HepG2 (cell line): ENCODE results near the gene NAA38. TPM values are rescaled to one million over a fixed set of nuclear protein-coding genes. Genes with fewer than 3 reads are reported as not detected.

Experiments used
- CBX2 ChIP-seq, 2 experiments: fragments of 200-600 bp in 1 of 2; sonication (generic); formaldehyde crosslinking in 1 of 2; IDR thresholded peaks; 2 replicates each; pipeline versions ENCODE4 v1.7.0 to v1.8.1; 2018 to 2022; ENCODE audit warnings: low read depth in 2 of 2, low read length in 1 of 2, mild to moderate bottlenecking in 1 of 2, missing genetic modification reagents in 1 of 2
- CHD2 ChIP-seq: IDR thresholded peaks from 2 replicates; pipeline ENCODE4 v1.6.1; 2011; ENCODE audit warnings: low read depth, low read length, improper control_type of control experiment
- HNF4G ChIP-seq, 2 experiments: sonication (generic) in 1 of 2; formaldehyde crosslinking in 1 of 2; IDR thresholded peaks; 2 replicates each; pipeline versions ENCODE4 v1.4.0 to v1.6.1; 2011 to 2020; ENCODE audit warnings: borderline replicate concordance in 2 of 2, low read depth in 2 of 2, mild to moderate bottlenecking in 2 of 2, low read length in 1 of 2, missing genetic modification reagents in 1 of 2, moderate library complexity in 1 of 2
- MAFG ChIP-seq: sonication (generic); formaldehyde crosslinking; IDR thresholded peaks from 2 replicates; pipeline ENCODE4 v1.5.1; 2020; ENCODE audit warnings: mild to moderate bottlenecking, missing genetic modification reagents
- MAZ ChIP-seq, 2 experiments: sonication (generic) in 1 of 2; formaldehyde crosslinking in 1 of 2; IDR thresholded peaks; 2 replicates each; pipeline versions ENCODE4 v1.5.0 to v1.6.1; 2012 to 2020; ENCODE audit warnings: low read depth in 2 of 2, mild to moderate bottlenecking in 2 of 2, borderline replicate concordance in 1 of 2, improper control_type of control experiment in 1 of 2, low read length in 1 of 2, missing genetic modification reagents in 1 of 2, moderate library complexity in 1 of 2
- NONO ChIP-seq, 2 experiments: fragments of 450-650 bp in 1 of 2; sonication (generic) in 1 of 2; formaldehyde crosslinking in 1 of 2; IDR thresholded peaks in 1 of 2; conservative IDR thresholded peaks in 1 of 2; 2 replicates each; pipeline versions ENCODE4 v1.6.1 to v1.8.0; 2017 to 2022; ENCODE audit warnings: mild to moderate bottlenecking in 1 of 2, missing genetic modification reagents in 1 of 2, moderate library complexity in 1 of 2
- PRPF4 ChIP-seq: fragments of 200-400 bp; formaldehyde crosslinking; IDR thresholded peaks from 2 replicates; pipeline ENCODE4 v1.6.1; 2016; ENCODE audit warnings: low read length, low read depth; ENCODE audit not compliant: poor library complexity, severe bottlenecking
- ZBTB33 ChIP-seq: sonication (generic); formaldehyde crosslinking; IDR thresholded peaks from 2 replicates; pipeline ENCODE4 v1.4.0; 2020; ENCODE audit warnings: missing genetic modification reagents
- ZNF10 ChIP-seq: sonication (generic); formaldehyde crosslinking; IDR thresholded peaks from 2 replicates; pipeline ENCODE4 v1.4.0; 2020; ENCODE audit warnings: mild to moderate bottlenecking, low read depth, missing genetic modification reagents, borderline replicate concordance
- ZNF317 ChIP-seq: sonication (generic); formaldehyde crosslinking; IDR thresholded peaks from 2 replicates; pipeline ENCODE4 v1.5.0; 2020; ENCODE audit warnings: mild to moderate bottlenecking, missing genetic modification reagents
- ZNF510 ChIP-seq: sonication (generic); formaldehyde crosslinking; IDR thresholded peaks from 2 replicates; pipeline ENCODE4 v1.4.0; 2020; ENCODE audit warnings: low read depth, mild to moderate bottlenecking, missing genetic modification reagents
- ZNF629 ChIP-seq: sonication (generic); formaldehyde crosslinking; conservative IDR thresholded peaks from 2 replicates; pipeline ENCODE4 v1.5.0; 2020; ENCODE audit warnings: missing genetic modification reagents
- ZNF788 ChIP-seq: sonication (generic); formaldehyde crosslinking; IDR thresholded peaks from 2 replicates; pipeline ENCODE4 v1.5.0; 2020; ENCODE audit warnings: mild to moderate bottlenecking, missing genetic modification reagents, borderline replicate concordance
- polyA plus RNA-seq, 8 experiments: library from polyadenylated mRNA; depleted of rRNA in 3 of 8; stranded (reverse) in 7 of 8; unstranded in 1 of 8; fragments of >200 nt; fragmentation: Illumina TruSeq in 4 of 8; extraction: Trizol in 4 of 8; gene quantifications; 2 replicates each; pipeline versions ENCODE4 v1.2.1 to v1.2.3, GENCODE V29; 2011 to 2016; ENCODE audit warnings: low read depth in 4 of 8, missing spikeins in 1 of 8, mixed read lengths in 1 of 8; ENCODE audit not compliant: insufficient read depth in 1 of 8
- total RNA-seq, 5 experiments: library from RNA; depleted of rRNA; stranded (reverse); fragments of >200 nt; fragmentation: Illumina TruSeq; extraction: Trizol; gene quantifications; 2 replicates each; pipeline ENCODE4 v1.2.3, GENCODE V29; 2016; ENCODE audit warnings: low read depth in 1 of 5
- TF ChIP-seq, protein P1 (sequence below): sonication (generic); formaldehyde crosslinking; IDR thresholded peaks from 2 replicates; pipeline ENCODE4 v1.5.0; 2020; ENCODE audit warnings: mild to moderate bottlenecking, missing genetic modification reagents
- TF ChIP-seq, protein P2 (sequence below): sonication (generic); formaldehyde crosslinking; IDR thresholded peaks from 2 replicates; pipeline ENCODE4 v1.8.1; 2022; ENCODE audit warnings: low read depth, mild to moderate bottlenecking, missing genetic modification reagents
- TF ChIP-seq, protein P3 (sequence below): sonication (generic); formaldehyde crosslinking; IDR thresholded peaks from 2 replicates; pipeline ENCODE4 v1.5.0; 2020; ENCODE audit warnings: mild to moderate bottlenecking, missing genetic modification reagents

NAA38 gene
- total and polyA plus RNA-seq, 2 of the 13 experiments (the other 11 are each of a cell fraction or from before 2014, with no cell fraction given) = 46.9 to 91.6 TPM

- peak; percentile 100 for TF ChIP-seq MAZ (IDR thresholded peaks at IDR 0.05; ENCODE audit: borderline replicate concordance, low read depth, low read length)
- peak; percentile 100 for TF ChIP-seq MAZ (CRISPR knock-in tag; IDR thresholded peaks at IDR 0.05; ENCODE audit: low read depth)
- TF ChIP-seq CBX2 (IDR thresholded peaks at IDR 0.05; ENCODE audit: low read depth, low read length) = no peak
- TF ChIP-seq CBX2 (CRISPR knock-in tag; IDR thresholded peaks at IDR 0.05; ENCODE audit: low read depth) = no peak
- TF ChIP-seq CHD2 = peak; percentile 84
- peak; percentile 4 for TF ChIP-seq ZNF629 (CRISPR knock-in tag)
- TF ChIP-seq HNF4G (IDR thresholded peaks at IDR 0.05; ENCODE audit: borderline replicate concordance, low read depth, low read length) = peak; percentile 99
- TF ChIP-seq HNF4G (CRISPR knock-in tag; IDR thresholded peaks at IDR 0.05; ENCODE audit: borderline replicate concordance, low read depth) = peak; percentile 99
- TF ChIP-seq ZNF10 = no peak
- TF ChIP-seq PRPF4 = peak; percentile 97
- TF ChIP-seq ZNF510 (CRISPR knock-in tag) = no peak
- TF ChIP-seq ZBTB33 (CRISPR knock-in tag) = peak; percentile 73; the same call in 1 of the 2 replicates
- TF ChIP-seq, protein P1, sequence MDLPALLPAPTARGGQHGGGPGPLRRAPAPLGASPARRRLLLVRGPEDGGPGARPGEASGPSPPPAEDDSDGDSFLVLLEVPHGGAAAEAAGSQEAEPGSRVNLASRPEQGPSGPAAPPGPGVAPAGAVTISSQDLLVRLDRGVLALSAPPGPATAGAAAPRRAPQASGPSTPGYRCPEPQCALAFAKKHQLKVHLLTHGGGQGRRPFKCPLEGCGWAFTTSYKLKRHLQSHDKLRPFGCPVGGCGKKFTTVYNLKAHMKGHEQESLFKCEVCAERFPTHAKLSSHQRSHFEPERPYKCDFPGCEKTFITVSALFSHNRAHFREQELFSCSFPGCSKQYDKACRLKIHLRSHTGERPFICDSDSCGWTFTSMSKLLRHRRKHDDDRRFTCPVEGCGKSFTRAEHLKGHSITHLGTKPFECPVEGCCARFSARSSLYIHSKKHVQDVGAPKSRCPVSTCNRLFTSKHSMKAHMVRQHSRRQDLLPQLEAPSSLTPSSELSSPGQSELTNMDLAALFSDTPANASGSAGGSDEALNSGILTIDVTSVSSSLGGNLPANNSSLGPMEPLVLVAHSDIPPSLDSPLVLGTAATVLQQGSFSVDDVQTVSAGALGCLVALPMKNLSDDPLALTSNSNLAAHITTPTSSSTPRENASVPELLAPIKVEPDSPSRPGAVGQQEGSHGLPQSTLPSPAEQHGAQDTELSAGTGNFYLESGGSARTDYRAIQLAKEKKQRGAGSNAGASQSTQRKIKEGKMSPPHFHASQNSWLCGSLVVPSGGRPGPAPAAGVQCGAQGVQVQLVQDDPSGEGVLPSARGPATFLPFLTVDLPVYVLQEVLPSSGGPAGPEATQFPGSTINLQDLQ (CRISPR knock-in tag) = peak; percentile 87; the same call in 1 of the 2 replicates
- TF ChIP-seq ZNF788 (CRISPR knock-in tag) = peak; percentile 98; the same call in 1 of the 2 replicates
- peak; percentile 48; the same call in 1 of the 2 replicates for TF ChIP-seq ZNF317 (CRISPR knock-in tag)
- TF ChIP-seq, protein P2, sequence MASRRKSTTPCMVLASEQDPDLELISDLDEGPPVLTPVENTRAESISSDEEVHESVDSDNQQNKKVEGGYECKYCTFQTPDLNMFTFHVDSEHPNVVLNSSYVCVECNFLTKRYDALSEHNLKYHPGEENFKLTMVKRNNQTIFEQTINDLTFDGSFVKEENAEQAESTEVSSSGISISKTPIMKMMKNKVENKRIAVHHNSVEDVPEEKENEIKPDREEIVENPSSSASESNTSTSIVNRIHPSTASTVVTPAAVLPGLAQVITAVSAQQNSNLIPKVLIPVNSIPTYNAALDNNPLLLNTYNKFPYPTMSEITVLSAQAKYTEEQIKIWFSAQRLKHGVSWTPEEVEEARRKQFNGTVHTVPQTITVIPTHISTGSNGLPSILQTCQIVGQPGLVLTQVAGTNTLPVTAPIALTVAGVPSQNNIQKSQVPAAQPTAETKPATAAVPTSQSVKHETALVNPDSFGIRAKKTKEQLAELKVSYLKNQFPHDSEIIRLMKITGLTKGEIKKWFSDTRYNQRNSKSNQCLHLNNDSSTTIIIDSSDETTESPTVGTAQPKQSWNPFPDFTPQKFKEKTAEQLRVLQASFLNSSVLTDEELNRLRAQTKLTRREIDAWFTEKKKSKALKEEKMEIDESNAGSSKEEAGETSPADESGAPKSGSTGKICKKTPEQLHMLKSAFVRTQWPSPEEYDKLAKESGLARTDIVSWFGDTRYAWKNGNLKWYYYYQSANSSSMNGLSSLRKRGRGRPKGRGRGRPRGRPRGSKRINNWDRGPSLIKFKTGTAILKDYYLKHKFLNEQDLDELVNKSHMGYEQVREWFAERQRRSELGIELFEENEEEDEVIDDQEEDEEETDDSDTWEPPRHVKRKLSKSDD (CRISPR knock-in tag) = peak; percentile 66
- no peak for TF ChIP-seq MAFG (CRISPR knock-in tag)
- TF ChIP-seq, protein P3, sequence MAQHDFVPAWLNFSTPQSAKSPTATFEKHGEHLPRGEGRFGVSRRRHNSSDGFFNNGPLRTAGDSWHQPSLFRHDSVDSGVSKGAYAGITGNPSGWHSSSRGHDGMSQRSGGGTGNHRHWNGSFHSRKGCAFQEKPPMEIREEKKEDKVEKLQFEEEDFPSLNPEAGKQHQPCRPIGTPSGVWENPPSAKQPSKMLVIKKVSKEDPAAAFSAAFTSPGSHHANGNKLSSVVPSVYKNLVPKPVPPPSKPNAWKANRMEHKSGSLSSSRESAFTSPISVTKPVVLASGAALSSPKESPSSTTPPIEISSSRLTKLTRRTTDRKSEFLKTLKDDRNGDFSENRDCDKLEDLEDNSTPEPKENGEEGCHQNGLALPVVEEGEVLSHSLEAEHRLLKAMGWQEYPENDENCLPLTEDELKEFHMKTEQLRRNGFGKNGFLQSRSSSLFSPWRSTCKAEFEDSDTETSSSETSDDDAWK = no peak
- TF ChIP-seq NONO (IDR thresholded peaks at IDR 0.05) = no peak
- TF ChIP-seq NONO (CRISPR knock-in tag; conservative IDR thresholded peaks at IDR 0.05) = peak; percentile 98
These were observed 20.6 kb downstream of the NAA38 start (continued) for GRCh38 chr17:7836596-7837407.
